T-helper 1 cell treated with Interleukin-12 subunit alpha and Interleukin-12 subunit beta and Interleukin-4 antibody, amounts not matched to agents 30 μg/mL and 1 μg/mL, for 36 hours (primary cell): ENCODE data around the gene AIFM3.

ENCODE experiments used
- H3K27ac Mint-ChIP-seq: one replicate; pipeline ENCODE4 v1.8.0; 2021; ENCODE audit warnings: mild to moderate bottlenecking, mixed read lengths
- H3K27me3 Mint-ChIP-seq: one replicate; pipeline ENCODE4 v1.8.0; 2021; ENCODE audit warnings: low read depth, mixed read lengths
- H3K36me3 Mint-ChIP-seq: one replicate; pipeline ENCODE4 v1.8.0; 2021; ENCODE audit warnings: low read depth, mixed read lengths
- H3K4me1 Mint-ChIP-seq: one replicate; pipeline ENCODE4 v1.8.0; 2021; ENCODE audit warnings: low read depth, mixed read lengths
- H3K4me3 Mint-ChIP-seq: one replicate; pipeline ENCODE4 v1.8.0; 2021; ENCODE audit warnings: mild to moderate bottlenecking, moderate library complexity, mixed read lengths
- H3K9me3 Mint-ChIP-seq: one replicate; pipeline ENCODE4 v1.8.0; 2021; ENCODE audit warnings: mixed read lengths

AIFM3 gene

GRCh38 chr22:20949698-20950183, 17.3 kb upstream of the AIFM3 start:
- H3K4me3 Mint-ChIP-seq = no peak overlapping the region
- no peak overlapping the region for H3K27ac Mint-ChIP-seq
- peaks cover 27% of the 10 kb centered on the region for H3K36me3 Mint-ChIP-seq
- no peaks in the 10 kb centered on the region for H3K9me3 Mint-ChIP-seq
- H3K4me1 Mint-ChIP-seq = peaks cover 31% of the 10 kb centered on the region
- H3K27me3 Mint-ChIP-seq = no peaks in the 10 kb centered on the region

GRCh38 chr22:20951151-20951931, 15.7 kb upstream of the AIFM3 start:
- Mint-ChIP-seq H3K27ac (no peak overlapping the region), H3K27me3 (peaks cover 2% of the 10 kb centered on the region), H3K9me3 (no peaks in the 10 kb centered on the region), H3K4me1 (peaks cover 24% of the 10 kb centered on the region), H3K36me3 (peaks cover 28% of the 10 kb centered on the region), H3K4me3 (no peak overlapping the region)

GRCh38 chr22:20951932-20952380, 15.1 kb upstream of the AIFM3 start:
- Mint-ChIP-seq H3K27ac (no peak overlapping the region), H3K27me3 (peaks cover 8% of the 10 kb centered on the region), H3K9me3 (no peaks in the 10 kb centered on the region), H3K36me3 (peaks cover 27% of the 10 kb centered on the region), H3K4me3 (no peak overlapping the region), H3K4me1 (peaks cover 20% of the 10 kb centered on the region)

GRCh38 chr22:20952544-20953341, 14.3 kb upstream of the AIFM3 start:
- Mint-ChIP-seq H3K9me3 (no peaks in the 10 kb centered on the region), H3K36me3 (peaks cover 27% of the 10 kb centered on the region), H3K27ac (no peak overlapping the region)

GRCh38 chr22:20953342-20953608, 13.8 kb upstream of the AIFM3 start:
- H3K36me3 Mint-ChIP-seq = peaks cover 25% of the 10 kb centered on the region
- H3K9me3 Mint-ChIP-seq = no peaks in the 10 kb centered on the region
- H3K27me3 Mint-ChIP-seq = peaks cover 14% of the 10 kb centered on the region
- peaks cover 18% of the 10 kb centered on the region for H3K4me1 Mint-ChIP-seq
- no peak overlapping the region for H3K27ac Mint-ChIP-seq
- no peak overlapping the region for H3K4me3 Mint-ChIP-seq

More at GRCh38 chr22:20952544-20953341, 14.3 kb upstream of the AIFM3 start:
- peaks cover 19% of the 10 kb centered on the region for H3K4me1 Mint-ChIP-seq
- H3K27me3 Mint-ChIP-seq = peaks cover 9% of the 10 kb centered on the region
- H3K4me3 Mint-ChIP-seq = no peak overlapping the region

- H3K9me3 Mint-ChIP-seq = no peaks in the 10 kb centered on the region
- H3K4me1 Mint-ChIP-seq = peaks cover 16% of the 10 kb centered on the region
- H3K27ac Mint-ChIP-seq = no peak overlapping the region
- H3K27me3 Mint-ChIP-seq = peaks cover 18% of the 10 kb centered on the region
- H3K4me3 Mint-ChIP-seq = no peak overlapping the region
- peaks cover 25% of the 10 kb centered on the region for H3K36me3 Mint-ChIP-seq
Observed at GRCh38 chr22:20953668-20954500, 13.2 kb upstream of the AIFM3 start.

- peaks cover 18% of the 10 kb centered on the region for H3K27me3 Mint-ChIP-seq
- no peaks in the 10 kb centered on the region for H3K9me3 Mint-ChIP-seq
- peaks cover 16% of the 10 kb centered on the region for H3K36me3 Mint-ChIP-seq
- H3K4me1 Mint-ChIP-seq = peaks cover 8% of the 10 kb centered on the region
- H3K4me3 Mint-ChIP-seq = no peak overlapping the region
- H3K27ac Mint-ChIP-seq = no peak overlapping the region
Observed at GRCh38 chr22:20955548-20955947, 11.5 kb upstream of the AIFM3 start.

- H3K9me3 Mint-ChIP-seq = no peaks in the 10 kb centered on the region
- H3K27ac Mint-ChIP-seq = no peak overlapping the region
- peaks cover 16% of the 10 kb centered on the region for H3K36me3 Mint-ChIP-seq
- peak overlapping the region; percentile 65 for H3K4me3 Mint-ChIP-seq
- peaks cover 18% of the 10 kb centered on the region for H3K27me3 Mint-ChIP-seq
- peaks cover 9% of the 10 kb centered on the region for H3K4me1 Mint-ChIP-seq
Observed at GRCh38 chr22:20956258-20957101, 10.6 kb upstream of the AIFM3 start.

- peaks cover 13% of the 10 kb centered on the region for H3K4me1 Mint-ChIP-seq
- H3K9me3 Mint-ChIP-seq = no peaks in the 10 kb centered on the region
- no peak overlapping the region for H3K27ac Mint-ChIP-seq
- peak overlapping the region; percentile 40 for H3K4me3 Mint-ChIP-seq
- H3K36me3 Mint-ChIP-seq = peaks cover 16% of the 10 kb centered on the region
- H3K27me3 Mint-ChIP-seq = peaks cover 24% of the 10 kb centered on the region
Observed at GRCh38 chr22:20957102-20957682, 9.9 kb upstream of the AIFM3 start.

GRCh38 chr22:20957683-20958431, 9.2 kb upstream of the AIFM3 start:
- Mint-ChIP-seq H3K9me3 (no peaks in the 10 kb centered on the region), H3K36me3 (peaks cover 11% of the 10 kb centered on the region), H3K4me1 (peaks cover 11% of the 10 kb centered on the region), H3K4me3 (peak overlapping the region; percentile 40), H3K27me3 (peaks cover 25% of the 10 kb centered on the region), H3K27ac (no peak overlapping the region)

- no peaks in the 10 kb centered on the region for H3K9me3 Mint-ChIP-seq
- H3K36me3 Mint-ChIP-seq = peaks cover 2% of the 10 kb centered on the region
- no peak overlapping the region for H3K4me3 Mint-ChIP-seq
- peaks cover 44% of the 10 kb centered on the region for H3K27me3 Mint-ChIP-seq
- H3K4me1 Mint-ChIP-seq = peaks cover 17% of the 10 kb centered on the region
- H3K27ac Mint-ChIP-seq = no peak overlapping the region
Observed at GRCh38 chr22:20959578-20960461, 7.2 kb upstream of the AIFM3 start.

- H3K27me3 Mint-ChIP-seq = peaks cover 47% of the 10 kb centered on the region
- H3K27ac Mint-ChIP-seq = no peak overlapping the region
- H3K36me3 Mint-ChIP-seq = peaks cover 2% of the 10 kb centered on the region
- peaks cover 17% of the 10 kb centered on the region for H3K4me1 Mint-ChIP-seq
- H3K9me3 Mint-ChIP-seq = no peaks in the 10 kb centered on the region
- H3K4me3 Mint-ChIP-seq = no peak overlapping the region
Observed at GRCh38 chr22:20960609-20961008, 6.4 kb upstream of the AIFM3 start.
